Adrenal gland (tissue), 5 donors: ENCODE results near the gene ABI1.

Experiments used
- CTCF ChIP-seq, 6 experiments: fragments of 450-650 bp in 4 of 6; fragments of 200-600 bp in 2 of 6; sonication (generic) in 1 of 6; IDR thresholded peaks; 1 replicate in 5 of 6; 2 replicates in 1 of 6; pipeline versions ENCODE4 v1.5.1 to v1.8.0; 2016 to 2021; ENCODE audit warnings: antibody characterized with exemption in 6 of 6, mild to moderate bottlenecking in 2 of 6, moderate library complexity in 1 of 6
- POLR2A ChIP-seq, 2 donors: fragments of 450-650 bp; IDR thresholded peaks; one replicate each; pipeline ENCODE4 v1.6.1; 2017; ENCODE audit warnings: antibody characterized with exemption in 2 of 2, mild to moderate bottlenecking in 2 of 2, moderate library complexity in 1 of 2
- donor health status: DM: no; HTN: no; CAD: no.

DNA sequence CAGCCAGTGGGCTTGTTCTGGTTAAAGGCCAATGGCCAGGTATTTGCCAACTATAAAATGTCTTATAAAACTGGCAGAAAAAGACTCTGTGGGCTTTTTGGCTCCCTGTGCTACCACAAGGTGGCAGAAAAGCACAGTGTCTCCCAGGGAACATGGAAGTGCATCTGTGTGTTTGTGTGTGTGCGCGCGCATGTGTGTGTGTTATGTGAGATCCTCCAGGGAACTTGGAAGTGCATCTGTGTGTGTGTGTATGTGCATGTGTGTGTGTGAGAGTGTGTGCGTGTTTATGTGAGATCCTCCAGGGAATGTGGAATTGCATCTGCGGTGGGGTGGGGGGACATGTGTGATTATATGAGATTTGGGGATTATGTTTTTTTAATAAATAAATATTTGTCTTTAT, 30.2 kb upstream of the ABI1 start:
- TF ChIP-seq CTCF (IDR thresholded peaks at IDR 0.05) (peak; percentile 32 to 58 (median 46)), POLR2A (IDR thresholded peaks at IDR 0.05) (no peak)
